Activated T-cell treated with anti-CD3 and anti-CD28 coated beads, Interleukin-2, amount 50 U/mL, for 24 hours (primary cell): ENCODE results near the gene ARSH.

Experiments used
- DNase-seq: peaks from one replicate; pipeline ENCODE4 v3.0.0-alpha.2; 2020
- H3K27ac Mint-ChIP-seq: 2 replicates; pipeline ENCODE4 v1.8.0; 2020; ENCODE audit warnings: mild to moderate bottlenecking, mixed read lengths
- H3K27me3 Mint-ChIP-seq: 2 replicates; pipeline ENCODE4 v1.8.0; 2020; ENCODE audit warnings: mixed read lengths
- H3K36me3 Mint-ChIP-seq: 2 replicates; pipeline ENCODE4 v1.8.0; 2020; ENCODE audit warnings: low read depth, mixed read lengths
- H3K4me1 Mint-ChIP-seq: 2 replicates; pipeline ENCODE4 v1.8.0; 2020; ENCODE audit warnings: low read depth, mixed read lengths
- H3K4me3 Mint-ChIP-seq: 2 replicates; pipeline ENCODE4 v1.8.0; 2020; ENCODE audit warnings: mild to moderate bottlenecking, moderate library complexity, mixed read lengths
- H3K9me3 Mint-ChIP-seq: 2 replicates; pipeline ENCODE4 v1.8.0; 2020; ENCODE audit warnings: mixed read lengths

Gene ARSH

DNA sequence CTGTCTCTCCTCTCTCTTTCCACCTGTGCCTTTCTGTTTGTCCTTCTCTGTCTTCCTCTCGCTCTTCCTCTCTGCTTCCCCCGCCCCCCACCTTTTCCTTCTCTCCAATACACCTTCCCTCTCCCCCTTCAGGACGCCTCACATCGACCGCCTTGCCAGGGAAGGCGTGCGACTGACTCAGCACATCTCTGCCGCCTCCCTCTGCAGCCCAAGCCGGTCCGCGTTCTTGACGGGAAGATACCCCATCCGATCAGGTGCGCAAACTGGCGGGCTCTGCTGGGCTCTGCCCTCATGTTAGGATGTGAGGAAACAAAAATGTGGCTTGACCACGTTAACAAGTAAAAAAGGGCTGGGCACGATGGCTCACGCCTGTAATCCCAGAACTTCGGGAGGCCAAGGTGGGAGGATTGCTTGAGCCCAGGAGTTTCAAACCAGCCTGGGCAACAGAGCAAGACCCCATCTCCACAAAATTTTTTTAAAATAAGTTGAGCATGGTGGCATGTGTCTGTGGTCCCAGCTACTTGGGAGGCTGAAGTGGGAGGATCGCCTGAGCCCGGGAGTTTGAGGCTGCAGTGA lies 70.2 kb downstream of the ARSH start:
- no peak for DNase-seq
- Mint-ChIP-seq H3K36me3 (no peaks in the 10 kb centered on the region), H3K9me3 (no peaks in the 10 kb centered on the region), H3K4me3 (no peak overlapping the region), H3K27me3 (peaks cover 9% of the 10 kb centered on the region), H3K4me1 (no peaks in the 10 kb centered on the region), H3K27ac (no peak overlapping the region)
